Measurements from ENCODE around the gene KRTAP10-1. TPM values are rescaled to one million over a fixed set of nuclear protein-coding genes. Genes with fewer than 3 reads are reported as not detected.

The KRTAP10-1 gene
- total RNA-seq, 4 donors from 2014 or later: 0.83 to 8.5 (median 2.6) TPM; not detected in 1

- H3K4me1 ChIP-seq: peaks cover 5% of the 10 kb centered on the region
- DNase-seq (ENCODE audit: low spot score in 2 of 2): no peak
- H3K27ac ChIP-seq: no peak overlapping the region
- TF ChIP-seq CTCF (IDR thresholded peaks at IDR 0.05) (no peak), POLR2A (IDR thresholded peaks at IDR 0.05) (no peak), EP300 (IDR thresholded peaks at IDR 0.05) (no peak), POLR2AphosphoS5 (IDR thresholded peaks at IDR 0.05) (no peak)
- H3K36me3 ChIP-seq: no peaks in the 10 kb centered on the region
- H3K4me3 ChIP-seq: no peak overlapping the region
- peaks cover 22% of the 10 kb centered on the region for H3K27me3 ChIP-seq
- 90% methylated on average over 25 of the region's 27 CpGs for WGBS
- no peaks in the 10 kb centered on the region for H3K9me3 ChIP-seq
These were observed 37.6 kb downstream of the KRTAP10-1 start for GRCh38 chr21:44502171-44502958.

- WGBS: 85% methylated on average over 19 of the region's 19 CpGs
- no peaks in the 10 kb centered on the region for H3K36me3 ChIP-seq
- no peaks in the 10 kb centered on the region for H3K9me3 ChIP-seq
- peaks cover 11% of the 10 kb centered on the region for H3K27me3 ChIP-seq
- DNase-seq (ENCODE audit: low spot score in 2 of 2): no peak
- TF ChIP-seq POLR2AphosphoS5 (IDR thresholded peaks at IDR 0.05): no peak
- TF ChIP-seq POLR2A (IDR thresholded peaks at IDR 0.05): no peak
- TF ChIP-seq EP300 (IDR thresholded peaks at IDR 0.05): no peak
- no peak for TF ChIP-seq CTCF (IDR thresholded peaks at IDR 0.05)
- H3K4me3 ChIP-seq: no peak overlapping the region
- peaks cover 16% of the 10 kb centered on the region for H3K4me1 ChIP-seq
- no peak overlapping the region for H3K27ac ChIP-seq
These were observed 39.9 kb downstream of the KRTAP10-1 start for GRCh38 chr21:44500111-44500510.

GRCh38 chr21:44499631-44500030 lies 40.4 kb downstream of the KRTAP10-1 start:
- Histone ChIP-seq H3K27me3 (peaks cover 11% of the 10 kb centered on the region), H3K27ac (no peak overlapping the region), H3K9me3 (no peaks in the 10 kb centered on the region), H3K36me3 (no peaks in the 10 kb centered on the region), H3K4me3 (no peak overlapping the region), H3K4me1 (peaks cover 16% of the 10 kb centered on the region)
- DNase-seq (ENCODE audit: low spot score in 2 of 2): no peak
- WGBS: 88% methylated on average over 12 of the region's 23 CpGs
- TF ChIP-seq POLR2A (IDR thresholded peaks at IDR 0.05) (no peak), POLR2AphosphoS5 (IDR thresholded peaks at IDR 0.05) (no peak), CTCF (IDR thresholded peaks at IDR 0.05) (no peak), EP300 (IDR thresholded peaks at IDR 0.05) (no peak)

- H3K36me3 ChIP-seq: no peaks in the 10 kb centered on the region
- H3K27ac ChIP-seq: no peak overlapping the region
- no peaks in the 10 kb centered on the region for H3K9me3 ChIP-seq
- H3K4me1 ChIP-seq: peaks cover 16% of the 10 kb centered on the region
- no peak overlapping the region for H3K4me3 ChIP-seq
- TF ChIP-seq POLR2AphosphoS5 (IDR thresholded peaks at IDR 0.05) (no peak), EP300 (IDR thresholded peaks at IDR 0.05) (no peak), POLR2A (IDR thresholded peaks at IDR 0.05) (no peak), CTCF (IDR thresholded peaks at IDR 0.05) (no peak)
- 90% methylated on average over 18 of the region's 18 CpGs for WGBS
- no peak for DNase-seq (ENCODE audit: low spot score in 2 of 2)
- H3K27me3 ChIP-seq: peaks cover 11% of the 10 kb centered on the region
These were observed 40.8 kb downstream of the KRTAP10-1 start for GRCh38 chr21:44499211-44499560.

GRCh38 chr21:44498280-44499210 lies 41.5 kb downstream of the KRTAP10-1 start:
- peaks cover 16% of the 10 kb centered on the region for H3K4me1 ChIP-seq
- WGBS: 90% methylated on average over 26 of the region's 27 CpGs
- H3K4me3 ChIP-seq: no peak overlapping the region
- no peaks in the 10 kb centered on the region for H3K9me3 ChIP-seq
- no peak overlapping the region for H3K27ac ChIP-seq
- H3K27me3 ChIP-seq: peaks cover 11% of the 10 kb centered on the region
- no peaks in the 10 kb centered on the region for H3K36me3 ChIP-seq
- TF ChIP-seq CTCF (IDR thresholded peaks at IDR 0.05) (no peak), POLR2A (IDR thresholded peaks at IDR 0.05) (no peak), POLR2AphosphoS5 (IDR thresholded peaks at IDR 0.05) (no peak), EP300 (IDR thresholded peaks at IDR 0.05) (no peak)
- DNase-seq (ENCODE audit: low spot score in 2 of 2): no peak
